ENCODE data around the gene IL17A.
"Not testable (repeated sequence)": the region's sequence is repeated elsewhere in the genome, so short reads cannot be mapped to it uniquely, and the experiment has no call there.

Gene IL17A

DNA sequence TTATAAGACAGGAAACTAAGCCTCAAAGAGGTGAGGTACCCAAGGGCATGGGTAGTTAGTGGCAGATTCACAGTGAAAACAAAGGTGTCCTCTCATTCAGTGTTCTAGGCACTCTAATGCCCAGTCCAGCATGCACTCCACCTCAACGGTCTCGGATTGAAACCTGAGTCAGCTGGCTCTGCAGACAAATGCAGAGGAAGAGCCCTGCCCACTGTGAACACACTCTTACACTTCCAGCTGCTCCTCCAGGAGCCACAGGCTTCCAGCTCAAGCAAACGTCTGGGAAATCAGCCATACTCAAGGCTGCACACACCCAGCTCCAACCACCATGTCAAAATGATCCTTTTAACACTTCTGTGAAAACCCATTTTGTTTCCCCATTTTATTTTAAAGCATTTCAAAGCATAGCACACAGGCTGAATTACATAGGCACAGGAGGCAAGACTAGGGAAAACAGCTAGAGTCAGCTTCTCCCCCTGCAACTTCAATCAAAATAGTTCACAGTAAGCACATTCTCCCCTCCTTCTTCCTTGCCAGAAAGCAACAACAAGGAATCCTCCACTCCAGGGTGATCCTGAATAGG lies 3.0 kb upstream of the IL17A start:
- H3K4me1 Mint-ChIP-seq (ENCODE audit: low read depth): peaks cover 16% of the 10 kb centered on the region
- no peak overlapping the region for H3K27ac Mint-ChIP-seq
- H3K27me3 Mint-ChIP-seq: peaks cover 58% of the 10 kb centered on the region
- H3K4me3 Mint-ChIP-seq: no peak overlapping the region
- H3K9me3 Mint-ChIP-seq: peaks cover 3% of the 10 kb centered on the region
- H3K36me3 Mint-ChIP-seq (ENCODE audit: low read depth): no peaks in the 10 kb centered on the region

DNA sequence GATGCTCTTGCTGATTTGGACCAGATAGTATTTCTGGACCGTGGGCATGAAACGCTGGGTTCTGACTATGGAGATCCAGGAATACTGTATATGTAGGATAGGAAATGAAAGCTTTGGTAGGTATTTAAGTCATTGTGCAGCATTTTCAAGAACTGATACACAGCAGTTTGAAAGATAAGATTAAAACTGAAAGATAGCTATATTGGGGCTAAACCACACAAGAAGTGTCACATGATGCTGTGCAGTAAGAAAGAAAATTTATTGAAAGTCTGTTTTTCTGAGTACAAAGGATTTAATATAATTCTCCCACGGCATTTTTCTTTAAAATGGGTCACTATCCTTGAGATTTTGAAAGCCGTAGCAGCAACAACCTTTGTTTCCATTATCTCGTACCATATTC lies 305 bp downstream of the IL17A start:
- H3K4me1 Mint-ChIP-seq (ENCODE audit: low read depth): peaks cover 4% of the 10 kb centered on the region
- H3K27ac Mint-ChIP-seq: no peak overlapping the region
- H3K4me3 Mint-ChIP-seq: no peak overlapping the region
- H3K27me3 Mint-ChIP-seq: peaks cover 64% of the 10 kb centered on the region
- no peaks in the 10 kb centered on the region for H3K36me3 Mint-ChIP-seq (ENCODE audit: low read depth)
- peaks cover 3% of the 10 kb centered on the region for H3K9me3 Mint-ChIP-seq

DNA sequence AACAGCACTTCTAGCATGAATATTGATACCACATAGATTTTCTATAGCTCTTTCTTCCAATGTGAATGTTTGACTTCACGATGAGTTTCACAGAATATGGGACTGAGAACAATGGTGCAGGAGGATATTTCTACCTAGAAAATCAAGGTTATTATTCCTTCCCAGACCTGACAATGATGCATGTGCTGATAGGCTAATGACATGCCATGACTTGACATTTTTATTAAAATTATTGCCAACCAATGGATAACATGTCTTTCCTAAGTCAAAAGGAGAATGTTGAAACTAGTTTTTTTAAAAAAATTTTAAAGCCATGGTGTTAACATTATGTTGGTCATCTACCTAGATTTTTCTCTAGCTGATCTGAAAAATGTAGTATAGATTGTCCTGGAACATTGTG lies 923 bp downstream of the IL17A start:
- Mint-ChIP-seq H3K4me1 (ENCODE audit: low read depth) (peaks cover 4% of the 10 kb centered on the region), H3K9me3 (peaks cover 3% of the 10 kb centered on the region), H3K36me3 (ENCODE audit: low read depth) (no peaks in the 10 kb centered on the region), H3K27ac (no peak overlapping the region), H3K27me3 (peaks cover 68% of the 10 kb centered on the region), H3K4me3 (no peak overlapping the region)

DNA sequence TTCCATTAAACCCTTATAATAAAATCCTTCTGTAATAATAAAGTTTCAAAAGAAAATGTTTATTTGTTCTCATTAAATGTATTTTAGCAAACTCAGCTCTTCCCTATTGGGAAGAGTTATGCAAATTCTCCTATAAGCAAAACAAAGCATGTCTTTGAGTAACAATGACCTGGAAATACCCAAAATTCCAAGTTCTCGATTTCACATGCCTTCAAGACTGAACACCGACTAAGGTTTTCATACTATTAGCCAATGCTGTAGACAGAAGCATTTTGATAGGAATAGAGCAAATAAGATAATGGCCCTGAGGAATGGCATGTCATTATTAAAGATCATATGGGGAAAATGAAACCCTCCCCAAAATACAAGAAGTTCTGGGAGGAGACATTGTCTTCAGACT lies 3.8 kb downstream of the IL17A start:
- Mint-ChIP-seq H3K27ac (no peak overlapping the region), H3K4me1 (ENCODE audit: low read depth) (peaks cover 4% of the 10 kb centered on the region), H3K36me3 (ENCODE audit: low read depth) (no peaks in the 10 kb centered on the region), H3K9me3 (peaks cover 3% of the 10 kb centered on the region), H3K27me3 (peaks cover 57% of the 10 kb centered on the region), H3K4me3 (no peak overlapping the region)

DNA sequence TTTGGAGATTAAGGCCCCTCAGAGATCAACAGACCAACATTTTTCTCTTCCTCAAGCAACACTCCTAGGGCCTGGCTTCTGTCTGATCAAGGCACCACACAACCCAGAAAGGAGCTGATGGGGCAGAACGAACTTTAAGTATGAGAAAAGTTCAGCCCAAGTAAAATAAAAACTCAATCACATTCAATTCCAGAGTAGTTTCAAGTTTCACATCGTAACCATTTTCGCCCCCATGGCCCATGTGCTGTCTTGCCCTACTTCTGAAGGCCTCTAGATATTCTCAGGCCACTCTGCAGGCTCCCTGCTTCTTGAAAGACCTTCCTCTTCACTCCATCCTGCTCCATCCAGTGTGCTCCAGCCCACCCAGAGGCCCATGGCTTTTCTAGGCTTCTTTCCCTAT lies 4.2 kb downstream of the IL17A start:
- no peak overlapping the region for H3K4me3 Mint-ChIP-seq
- H3K4me1 Mint-ChIP-seq (ENCODE audit: low read depth): peaks cover 4% of the 10 kb centered on the region
- H3K36me3 Mint-ChIP-seq (ENCODE audit: low read depth): no peaks in the 10 kb centered on the region
- H3K27me3 Mint-ChIP-seq: peaks cover 57% of the 10 kb centered on the region
- peaks cover 3% of the 10 kb centered on the region for H3K9me3 Mint-ChIP-seq
- H3K27ac Mint-ChIP-seq: no peak overlapping the region

DNA sequence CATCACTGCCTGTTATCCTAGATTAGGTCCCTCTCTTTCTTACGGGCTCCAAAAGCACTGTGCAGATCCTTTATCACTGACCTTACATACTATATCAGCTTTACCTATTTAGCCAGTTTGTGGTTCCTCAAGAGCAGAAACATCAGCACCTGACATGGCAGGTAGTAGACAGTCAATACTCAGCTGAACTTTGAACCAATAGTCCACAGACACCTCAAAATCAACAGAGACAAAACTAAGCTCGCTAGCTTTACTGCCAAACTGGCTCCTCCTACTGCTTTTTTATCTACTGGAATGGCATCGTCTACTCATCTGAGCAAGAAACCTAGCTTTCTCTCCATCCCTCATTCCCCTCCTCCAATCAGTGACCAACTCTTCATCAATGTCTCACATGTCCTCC lies 5.6 kb downstream of the IL17A start:
- peaks cover 48% of the 10 kb centered on the region for H3K27me3 Mint-ChIP-seq
- no peaks in the 10 kb centered on the region for H3K36me3 Mint-ChIP-seq (ENCODE audit: low read depth)
- H3K27ac Mint-ChIP-seq: no peak overlapping the region
- H3K9me3 Mint-ChIP-seq: no peaks in the 10 kb centered on the region
- no peak overlapping the region for H3K4me3 Mint-ChIP-seq
- no peaks in the 10 kb centered on the region for H3K4me1 Mint-ChIP-seq (ENCODE audit: low read depth)

DNA sequence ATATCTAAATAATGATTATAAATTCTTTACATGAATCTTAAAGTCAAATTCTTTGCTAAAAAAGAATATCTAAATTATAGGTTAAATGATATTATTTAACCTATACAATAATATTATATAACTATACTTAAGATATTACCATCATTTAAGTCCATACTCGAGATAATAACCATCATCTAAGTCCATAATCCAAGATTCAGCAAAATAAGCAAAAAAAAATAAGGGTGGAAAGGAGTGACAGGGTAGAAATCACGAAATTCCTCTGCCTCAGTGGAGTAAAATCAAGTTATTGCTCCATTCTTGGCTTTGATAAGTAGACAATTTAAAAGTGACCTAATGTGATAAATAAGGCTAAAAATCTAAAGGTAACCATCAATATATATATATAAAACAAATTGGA lies 9.7 kb downstream of the IL17A start:
- H3K4me1 Mint-ChIP-seq (ENCODE audit: low read depth): peaks cover 2% of the 10 kb centered on the region
- no peak overlapping the region for H3K27ac Mint-ChIP-seq
- peaks cover 13% of the 10 kb centered on the region for H3K9me3 Mint-ChIP-seq
- H3K4me3 Mint-ChIP-seq: no peak overlapping the region
- peaks cover 55% of the 10 kb centered on the region for H3K27me3 Mint-ChIP-seq
- peaks cover 4% of the 10 kb centered on the region for H3K36me3 Mint-ChIP-seq (ENCODE audit: low read depth)

DNA sequence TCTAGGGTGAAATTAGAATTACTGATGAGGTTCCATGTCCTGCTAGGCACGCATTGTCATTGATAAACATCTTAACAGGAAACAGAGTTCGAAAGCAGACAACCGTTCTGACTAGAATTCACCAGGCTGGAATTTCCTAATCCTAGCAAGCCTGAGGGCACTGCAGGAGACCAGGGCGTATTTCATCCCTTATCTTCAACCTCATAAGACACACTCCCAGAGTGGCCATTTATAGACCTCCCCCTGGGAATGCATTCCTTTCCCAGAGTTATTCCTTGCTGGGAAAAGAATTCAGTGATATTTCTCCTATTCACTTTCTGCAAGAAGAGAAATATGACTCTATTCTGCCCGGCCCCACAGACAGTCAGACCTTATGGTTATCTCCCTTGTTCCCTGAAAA lies 13.9 kb downstream of the IL17A start:
- Mint-ChIP-seq H3K4me1 (ENCODE audit: low read depth) (peaks cover 11% of the 10 kb centered on the region), H3K9me3 (peaks cover 21% of the 10 kb centered on the region), H3K27me3 (peaks cover 48% of the 10 kb centered on the region)
- not testable (repeated sequence) for H3K27ac Mint-ChIP-seq; H3K36me3 Mint-ChIP-seq (ENCODE audit: low read depth); H3K4me3 Mint-ChIP-seq

DNA sequence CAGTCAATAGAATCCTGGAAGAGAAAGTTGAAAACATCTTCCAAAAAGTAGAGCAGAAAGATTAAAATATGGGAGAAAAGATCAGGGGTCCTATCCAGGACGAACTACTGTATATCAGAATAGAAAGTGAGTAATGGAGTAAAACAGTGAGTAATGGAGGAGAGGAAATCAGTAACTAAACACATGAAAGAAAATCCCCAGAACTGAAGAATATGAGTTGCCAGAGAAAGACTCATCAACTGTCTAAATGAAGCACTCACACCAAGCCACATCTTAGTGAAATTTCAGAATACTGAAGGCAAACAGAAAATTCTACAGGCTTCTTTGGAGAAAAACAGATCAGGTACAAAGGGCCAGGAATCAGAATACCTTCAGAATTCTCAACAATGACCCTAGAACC lies 14.9 kb downstream of the IL17A start:
- H3K9me3 Mint-ChIP-seq: peaks cover 21% of the 10 kb centered on the region
- peak overlapping the region; percentile 1 for H3K27ac Mint-ChIP-seq
- no peak overlapping the region for H3K4me3 Mint-ChIP-seq
- H3K36me3 Mint-ChIP-seq (ENCODE audit: low read depth): peaks cover 4% of the 10 kb centered on the region
- H3K4me1 Mint-ChIP-seq (ENCODE audit: low read depth): peaks cover 11% of the 10 kb centered on the region
- H3K27me3 Mint-ChIP-seq: peaks cover 43% of the 10 kb centered on the region

DNA sequence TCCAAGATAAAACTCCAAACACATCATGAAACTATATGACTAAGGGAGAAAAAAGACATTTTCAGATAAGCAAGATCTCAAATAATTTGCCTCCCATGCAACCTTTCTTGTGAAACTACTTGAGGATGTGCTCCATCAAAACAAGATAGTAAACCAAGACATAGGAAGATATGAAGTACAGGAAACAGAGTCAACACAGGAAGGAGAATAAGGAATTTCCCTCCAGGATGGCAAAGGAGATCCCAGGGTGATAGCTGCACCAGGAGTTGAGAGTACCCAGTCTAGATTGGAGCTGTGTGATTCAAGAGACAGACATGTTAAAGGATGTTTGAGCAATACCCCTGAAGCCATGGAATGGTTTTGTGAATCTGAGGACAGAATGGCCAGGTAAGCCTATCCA lies 15.3 kb downstream of the IL17A start:
- H3K4me3 Mint-ChIP-seq: no peak overlapping the region
- peaks cover 43% of the 10 kb centered on the region for H3K27me3 Mint-ChIP-seq
- H3K9me3 Mint-ChIP-seq: peaks cover 21% of the 10 kb centered on the region
- H3K27ac Mint-ChIP-seq: peak overlapping the region; percentile 1
- peaks cover 11% of the 10 kb centered on the region for H3K4me1 Mint-ChIP-seq (ENCODE audit: low read depth)
- peaks cover 4% of the 10 kb centered on the region for H3K36me3 Mint-ChIP-seq (ENCODE audit: low read depth)

DNA sequence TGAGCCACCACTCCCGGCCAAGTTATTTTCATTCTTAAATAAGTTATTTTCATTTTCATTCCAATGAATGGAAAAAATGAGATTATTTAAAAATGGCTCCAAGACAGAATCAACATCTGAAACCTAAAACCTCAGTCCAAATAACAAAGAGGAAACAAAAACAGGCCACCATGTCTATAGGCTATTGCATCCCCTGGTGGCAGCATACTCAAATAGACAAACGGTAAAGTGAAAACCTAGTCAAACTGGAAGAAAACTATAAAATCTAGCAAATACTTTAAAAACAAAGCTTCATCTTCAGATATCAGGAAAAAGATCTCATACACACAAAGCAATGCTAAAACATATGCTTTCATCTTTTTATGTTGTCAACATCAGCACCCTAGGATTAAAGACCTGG lies 20.9 kb downstream of the IL17A start:
- H3K36me3 Mint-ChIP-seq (ENCODE audit: low read depth): no peaks in the 10 kb centered on the region
- peaks cover 47% of the 10 kb centered on the region for H3K27me3 Mint-ChIP-seq
- no peak overlapping the region for H3K27ac Mint-ChIP-seq
- H3K9me3 Mint-ChIP-seq: no peaks in the 10 kb centered on the region
- H3K4me3 Mint-ChIP-seq: no peak overlapping the region
- no peaks in the 10 kb centered on the region for H3K4me1 Mint-ChIP-seq (ENCODE audit: low read depth)

DNA sequence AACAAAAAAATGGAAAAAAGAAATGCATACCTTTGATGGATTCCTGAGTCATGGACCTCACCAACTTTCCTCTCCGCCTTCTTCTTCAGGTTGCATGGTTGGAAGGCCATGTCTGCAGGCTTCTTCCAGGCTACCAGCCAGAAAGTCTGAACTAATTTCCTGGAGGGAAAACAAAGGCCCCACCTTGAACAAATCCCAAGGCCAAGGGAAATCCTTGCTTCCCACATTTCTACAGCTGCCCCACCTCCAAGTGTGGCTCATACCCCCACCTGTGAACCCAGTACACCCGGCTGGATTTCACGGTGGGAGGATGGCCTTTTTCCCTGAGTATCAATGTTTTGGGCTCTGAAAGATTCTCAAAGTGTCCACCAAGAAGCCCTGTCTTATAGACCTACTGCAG lies 22.4 kb downstream of the IL17A start:
- H3K9me3 Mint-ChIP-seq: no peaks in the 10 kb centered on the region
- H3K27ac Mint-ChIP-seq: no peak overlapping the region
- H3K36me3 Mint-ChIP-seq (ENCODE audit: low read depth): no peaks in the 10 kb centered on the region
- peaks cover 50% of the 10 kb centered on the region for H3K27me3 Mint-ChIP-seq
- H3K4me3 Mint-ChIP-seq: no peak overlapping the region
- peaks cover 10% of the 10 kb centered on the region for H3K4me1 Mint-ChIP-seq (ENCODE audit: low read depth)

DNA sequence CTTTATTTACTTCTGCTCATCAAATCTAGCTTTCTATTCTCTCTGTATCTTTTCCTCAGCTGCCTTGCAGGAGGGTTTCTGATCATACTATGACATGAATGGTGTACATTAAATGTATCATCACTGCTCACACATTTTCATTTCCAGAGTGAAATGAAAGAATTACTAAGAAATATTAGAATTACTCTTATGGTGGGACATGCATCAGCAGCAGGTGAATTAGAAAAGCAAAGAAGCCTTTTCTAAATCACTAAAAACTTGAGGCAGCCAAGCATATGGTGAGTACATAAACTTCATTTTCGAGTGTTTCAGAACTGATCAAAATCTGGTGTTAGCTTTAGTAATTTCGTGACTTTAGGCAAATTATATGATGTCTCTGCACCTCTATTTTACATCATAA lies 23.6 kb downstream of the IL17A start:
- peaks cover 50% of the 10 kb centered on the region for H3K27me3 Mint-ChIP-seq
- peaks cover 10% of the 10 kb centered on the region for H3K4me1 Mint-ChIP-seq (ENCODE audit: low read depth)
- no peak overlapping the region for H3K4me3 Mint-ChIP-seq
- H3K9me3 Mint-ChIP-seq: no peaks in the 10 kb centered on the region
- H3K27ac Mint-ChIP-seq: no peak overlapping the region
- no peaks in the 10 kb centered on the region for H3K36me3 Mint-ChIP-seq (ENCODE audit: low read depth)

DNA sequence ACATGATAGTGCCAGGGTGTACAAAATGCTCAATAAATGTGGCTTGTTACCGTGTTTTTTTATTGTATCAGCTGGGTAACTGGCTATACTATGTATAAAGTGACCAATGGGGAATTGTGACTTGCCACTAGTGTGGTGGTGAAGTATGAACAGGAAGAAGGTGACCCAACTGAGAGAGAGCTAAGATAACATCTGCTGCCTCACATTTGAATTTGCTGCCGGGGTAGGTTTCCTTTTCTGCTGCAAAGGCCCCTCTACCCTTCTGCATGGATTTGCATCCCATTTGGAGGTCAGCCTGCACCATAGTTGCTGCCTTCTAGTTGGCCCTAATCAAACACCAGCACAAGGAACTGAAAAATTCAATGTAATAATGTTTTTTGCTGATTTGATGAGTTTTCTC lies 24.1 kb downstream of the IL17A start:
- H3K27ac Mint-ChIP-seq: no peak overlapping the region
- peaks cover 50% of the 10 kb centered on the region for H3K27me3 Mint-ChIP-seq
- no peak overlapping the region for H3K4me3 Mint-ChIP-seq

DNA sequence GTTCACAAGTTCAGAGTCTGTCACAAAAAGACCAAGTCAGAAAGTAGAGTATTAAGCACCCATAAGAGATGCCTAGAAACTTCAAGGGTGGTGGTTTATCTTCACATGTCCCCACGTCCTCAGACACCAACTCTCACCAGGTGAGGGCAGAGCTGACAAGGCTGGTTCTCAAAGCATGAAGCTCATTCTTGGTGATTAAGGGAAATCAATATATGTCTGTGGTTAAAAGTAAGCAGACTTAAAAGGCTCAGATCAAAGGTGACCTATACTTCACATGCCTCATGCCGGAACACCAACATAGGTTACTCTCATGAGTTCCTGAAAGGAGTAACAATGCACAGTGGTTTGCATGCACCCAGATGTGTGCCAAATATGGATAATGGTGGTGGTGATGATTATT lies 27.0 kb downstream of the IL17A start:
- Mint-ChIP-seq H3K27me3 (peaks cover 43% of the 10 kb centered on the region), H3K9me3 (no peaks in the 10 kb centered on the region), H3K36me3 (ENCODE audit: low read depth) (no peaks in the 10 kb centered on the region), H3K27ac (no peak overlapping the region), H3K4me1 (ENCODE audit: low read depth) (peaks cover 10% of the 10 kb centered on the region), H3K4me3 (no peak overlapping the region)

More for the DNA sequence above, 24.1 kb downstream of the IL17A start:
- no peaks in the 10 kb centered on the region for H3K9me3 Mint-ChIP-seq
- H3K36me3 Mint-ChIP-seq (ENCODE audit: low read depth): no peaks in the 10 kb centered on the region
- H3K4me1 Mint-ChIP-seq (ENCODE audit: low read depth): peaks cover 10% of the 10 kb centered on the region

DNA sequence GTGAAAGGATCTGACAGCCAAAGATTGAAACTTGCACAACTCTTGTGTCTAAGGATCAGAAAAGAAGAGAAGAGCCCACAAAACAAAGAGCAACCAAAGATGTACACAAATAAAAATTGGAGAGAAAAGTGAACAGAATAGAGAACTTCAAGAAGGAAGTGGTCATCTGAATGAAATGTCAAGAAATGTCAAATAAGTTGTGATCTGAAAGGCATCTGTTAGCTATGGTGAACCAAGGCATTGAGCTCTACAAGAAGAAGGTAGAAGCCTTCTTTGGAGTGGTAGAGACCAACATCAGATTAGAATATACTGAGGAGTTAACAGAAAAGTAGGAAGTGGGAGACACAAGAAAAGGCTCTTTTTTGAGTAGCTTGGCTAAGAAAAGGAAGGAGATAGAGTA lies 29.6 kb downstream of the IL17A start:
- H3K27me3 Mint-ChIP-seq: peaks cover 42% of the 10 kb centered on the region
- no peak overlapping the region for H3K4me3 Mint-ChIP-seq
- no peaks in the 10 kb centered on the region for H3K36me3 Mint-ChIP-seq (ENCODE audit: low read depth)
- H3K9me3 Mint-ChIP-seq: no peaks in the 10 kb centered on the region
- no peak overlapping the region for H3K27ac Mint-ChIP-seq
- H3K4me1 Mint-ChIP-seq (ENCODE audit: low read depth): peaks cover 14% of the 10 kb centered on the region

All from stimulated activated naive CD8-positive, alpha-beta T cell treated with anti-CD3 and anti-CD28 coated beads, Interleukin-15, Interleukin-2, amounts not matched to agents 100 ng/mL and 50 ng/mL, for 24 hours (primary cell).